GM18520 (cell line): ENCODE results near the gene TLNRD1.

ENCODE experiments used
- ATAC-seq: cut with Tn5 transposase; IDR thresholded peaks from one replicate; pipeline ENCODE4 v1.9.1; 2021; ENCODE audit not compliant: unreplicated experiment

The TLNRD1 gene

DNA sequence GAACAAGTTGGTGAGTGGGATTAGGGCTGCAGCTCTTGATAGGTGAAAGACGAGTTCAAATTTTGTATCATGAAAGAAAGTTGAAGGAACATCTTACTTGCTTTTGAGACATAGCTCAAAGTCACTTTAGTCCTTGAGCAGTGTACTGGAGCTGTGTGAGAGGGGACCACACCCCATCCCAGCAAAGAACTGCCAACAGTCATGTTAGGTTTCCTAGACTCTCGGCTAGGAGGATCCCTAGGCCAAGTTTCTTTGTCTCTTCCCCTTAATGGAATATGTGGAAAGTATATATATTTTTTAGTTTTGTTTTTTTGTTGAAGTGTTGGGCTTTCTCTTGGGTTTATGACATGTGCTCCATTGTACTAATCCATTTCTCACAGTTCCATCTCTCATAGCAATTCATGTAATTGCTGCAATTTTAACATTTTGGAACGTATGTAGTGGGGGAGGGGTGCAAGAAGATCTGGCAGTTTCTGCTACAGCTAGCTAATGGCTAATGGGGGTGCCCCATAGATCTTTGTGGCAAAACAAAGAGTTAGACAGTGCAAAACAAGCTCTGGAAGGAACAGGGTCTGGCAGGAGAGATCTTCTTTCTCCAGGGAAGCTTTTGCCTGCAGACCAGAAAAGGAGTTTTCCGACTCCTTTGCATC is 25.1 kb downstream of the TLNRD1 start:
- ATAC-seq, result no peak

- no peak for ATAC-seq
Measured at GRCh38 chr15:81026836-81027599, 26.3 kb downstream of the TLNRD1 start.

DNA sequence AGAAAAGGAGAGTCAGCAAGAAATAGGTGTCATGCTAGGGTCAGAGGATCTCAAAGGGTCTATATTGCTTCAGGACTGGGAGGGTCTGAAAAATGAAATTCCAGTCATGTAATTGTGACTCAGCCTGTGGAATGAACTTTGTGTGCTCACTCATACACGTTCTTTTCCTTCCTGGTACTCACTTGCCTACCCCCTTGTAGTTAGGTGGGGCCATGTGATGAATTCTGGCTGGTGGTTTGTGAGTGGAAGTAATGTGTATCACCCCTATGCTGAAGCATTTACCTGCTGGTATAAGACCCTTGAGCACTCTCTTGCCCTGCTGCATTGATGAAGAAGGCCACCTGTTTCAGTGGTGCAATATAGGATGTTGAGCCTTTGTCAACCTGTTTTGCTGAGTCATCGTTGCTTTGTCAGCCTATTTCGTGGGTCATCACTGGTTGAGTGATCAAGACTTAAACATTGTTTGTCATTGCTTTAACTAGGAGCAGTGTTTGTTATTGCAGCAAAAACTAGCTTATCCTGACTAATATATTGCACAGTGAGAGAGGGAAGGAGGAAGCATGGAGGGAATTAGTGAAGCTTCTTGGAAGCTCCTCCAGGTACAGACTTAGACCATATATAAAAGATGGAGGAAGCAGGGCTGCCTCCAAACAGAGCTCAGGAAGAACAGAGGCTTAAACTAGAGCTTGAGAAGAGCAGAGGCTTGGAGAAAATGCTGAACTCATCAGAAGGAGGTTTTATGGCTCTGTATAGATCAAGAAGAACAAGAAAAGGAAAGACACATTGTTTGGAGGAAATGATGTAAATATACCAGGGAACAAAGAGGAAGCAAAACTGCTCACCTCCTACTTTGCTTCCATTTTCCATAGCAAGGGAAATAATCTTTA is 28.9 kb downstream of the TLNRD1 start:
- no peak for ATAC-seq

GRCh38 chr15:81030301-81030750 is 29.6 kb downstream of the TLNRD1 start:
- no peak for ATAC-seq

- ATAC-seq, result no peak
Measured at GRCh38 chr15:81031203-81031602, 30.5 kb downstream of the TLNRD1 start.

DNA sequence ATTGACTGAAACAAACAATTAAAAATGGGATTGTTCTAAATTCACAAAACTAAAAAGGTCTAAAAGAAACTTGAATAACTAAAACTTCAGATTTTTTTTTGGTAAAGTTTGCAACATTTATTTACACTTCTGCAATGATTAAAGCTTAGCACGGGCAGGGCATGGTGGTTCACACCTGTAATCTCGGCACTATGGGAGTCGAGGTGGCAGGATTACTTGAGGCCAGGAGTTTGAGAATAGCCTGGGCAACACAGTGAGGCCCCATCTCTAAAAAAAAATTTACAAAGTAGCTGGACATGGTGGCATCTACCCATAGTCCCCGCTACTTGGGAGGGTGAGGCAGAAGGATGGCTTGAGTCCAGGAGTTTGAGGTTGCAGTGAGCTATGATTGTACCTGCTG is 31.6 kb downstream of the TLNRD1 start:
- ATAC-seq, result no peak

DNA sequence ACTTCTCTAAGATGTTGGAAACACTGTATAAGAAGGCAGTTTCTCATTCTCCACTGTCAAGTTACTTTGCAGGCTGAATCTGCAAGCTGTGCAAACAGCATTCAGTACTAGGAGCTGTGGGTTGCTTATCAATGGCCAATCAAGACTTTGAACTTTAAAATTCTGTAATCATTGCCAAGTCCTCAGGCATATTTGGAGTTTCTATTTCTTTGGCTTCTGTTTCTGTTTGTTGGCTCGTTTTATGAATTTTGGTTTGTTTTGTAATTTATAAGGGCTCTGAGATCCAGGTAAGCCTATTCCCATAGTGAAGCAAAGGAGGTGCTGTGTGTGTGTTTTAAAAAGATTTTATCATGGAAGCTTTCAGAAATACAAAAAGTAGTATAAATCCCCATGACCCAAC is 32.1 kb downstream of the TLNRD1 start:
- no peak for ATAC-seq

DNA sequence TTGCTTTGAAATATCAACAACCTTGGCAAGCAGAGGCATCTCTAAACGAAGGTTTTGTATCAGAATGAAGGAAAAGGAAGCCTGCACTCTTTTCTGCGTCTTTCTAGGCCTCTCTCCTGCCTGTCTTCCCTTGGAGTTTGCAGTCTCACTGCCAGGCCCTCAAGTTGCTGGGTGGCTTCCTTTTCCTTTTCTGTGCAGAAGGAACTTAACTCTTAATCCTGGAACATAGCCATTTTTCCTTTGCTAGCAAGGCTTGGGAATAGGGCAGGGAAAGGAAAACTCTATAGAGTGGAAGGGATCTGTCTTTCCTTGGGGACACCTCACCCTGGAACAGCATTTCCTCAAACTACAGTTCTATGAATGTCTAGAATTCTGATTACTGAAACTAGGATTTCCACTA is 32.8 kb downstream of the TLNRD1 start:
- ATAC-seq, result no peak

DNA sequence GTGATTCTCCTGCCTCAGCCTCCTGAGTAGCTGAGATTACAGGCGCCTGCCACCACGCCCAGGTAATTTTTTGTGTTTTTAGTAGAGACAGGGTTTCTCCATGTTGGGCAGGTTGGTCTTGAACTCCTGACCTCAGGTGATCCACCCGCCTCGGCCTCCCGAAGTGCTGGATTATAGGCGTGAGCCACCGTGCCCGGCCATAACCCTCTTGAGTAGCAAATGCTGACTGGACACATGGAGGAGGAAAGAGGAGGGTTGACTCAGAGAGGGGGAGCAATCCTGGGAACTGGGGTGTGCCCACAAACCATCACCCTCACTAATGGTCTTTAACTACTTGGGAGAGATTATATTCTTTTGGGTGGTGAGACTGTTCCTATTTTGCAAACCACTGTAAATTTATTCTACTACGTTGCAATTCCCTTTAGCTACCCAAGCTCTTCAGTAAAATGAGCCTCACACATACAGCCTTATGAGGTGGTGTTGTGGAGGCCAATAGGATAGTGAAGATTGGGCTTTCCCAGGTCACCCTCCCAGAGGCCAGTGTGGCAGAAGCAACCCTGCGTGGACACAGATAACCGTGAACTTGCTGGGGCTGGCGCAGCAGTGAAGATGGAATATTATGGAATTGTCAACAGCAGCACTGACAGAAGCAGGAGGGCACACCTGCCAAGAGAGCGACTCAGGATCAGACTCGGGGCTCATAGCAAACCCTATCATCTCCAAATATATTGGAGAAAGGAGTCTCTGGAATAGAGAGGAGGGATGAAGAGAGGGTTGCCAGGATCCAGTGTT is 37.4 kb downstream of the TLNRD1 start:
- no peak for ATAC-seq

GRCh38 chr15:81038975-81039607 is 38.4 kb downstream of the TLNRD1 start:
- ATAC-seq, result no peak

DNA sequence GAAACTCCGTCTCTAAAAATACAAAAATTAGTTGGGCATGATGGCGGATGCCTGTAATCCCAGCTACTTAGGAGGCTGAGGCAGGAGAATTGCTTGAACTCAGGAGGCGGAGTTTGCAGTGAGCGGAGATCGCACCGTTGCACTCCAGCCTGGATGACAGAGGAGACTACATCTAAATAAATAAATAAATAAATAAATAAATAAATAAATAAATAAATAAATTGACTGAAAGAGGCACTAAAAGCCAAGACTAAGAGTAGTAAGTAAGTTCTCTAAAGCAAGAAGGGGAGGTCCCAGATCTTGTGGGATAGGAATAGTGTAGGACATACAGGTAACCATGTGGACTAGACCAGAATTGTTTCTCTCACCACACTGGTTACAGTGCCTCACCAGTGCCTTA is 40.0 kb downstream of the TLNRD1 start:
- no peak for ATAC-seq

DNA sequence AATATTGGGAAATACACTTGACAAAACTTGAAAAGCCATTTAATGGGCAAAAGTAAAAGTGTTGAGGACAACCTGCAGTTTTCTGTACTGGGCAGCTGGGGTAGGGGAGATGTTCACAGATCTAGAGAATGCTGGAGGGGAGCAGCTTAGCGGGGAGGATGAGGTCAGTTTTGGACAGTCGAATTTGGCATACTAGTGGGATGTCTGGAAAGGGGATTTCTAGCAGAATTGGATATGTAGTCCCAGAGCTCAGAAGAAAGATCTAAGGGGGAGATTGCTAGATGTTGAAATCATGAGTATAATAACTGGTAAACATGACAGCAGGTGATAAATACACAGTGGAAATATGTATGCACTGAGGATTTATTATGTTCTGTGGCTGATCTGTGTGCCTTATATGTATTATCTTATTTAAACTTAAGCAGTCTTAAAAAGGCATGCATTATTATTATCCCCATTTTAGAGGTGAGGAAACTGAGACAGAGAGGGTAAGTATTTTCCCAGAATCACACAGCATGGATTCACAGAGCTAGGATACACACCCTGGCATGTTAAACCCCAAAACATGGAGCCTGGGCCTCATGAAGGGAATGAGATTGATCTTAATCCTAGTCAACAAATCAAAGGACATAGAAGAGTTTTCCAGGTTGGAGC is 42.7 kb downstream of the TLNRD1 start:
- no peak for ATAC-seq

DNA sequence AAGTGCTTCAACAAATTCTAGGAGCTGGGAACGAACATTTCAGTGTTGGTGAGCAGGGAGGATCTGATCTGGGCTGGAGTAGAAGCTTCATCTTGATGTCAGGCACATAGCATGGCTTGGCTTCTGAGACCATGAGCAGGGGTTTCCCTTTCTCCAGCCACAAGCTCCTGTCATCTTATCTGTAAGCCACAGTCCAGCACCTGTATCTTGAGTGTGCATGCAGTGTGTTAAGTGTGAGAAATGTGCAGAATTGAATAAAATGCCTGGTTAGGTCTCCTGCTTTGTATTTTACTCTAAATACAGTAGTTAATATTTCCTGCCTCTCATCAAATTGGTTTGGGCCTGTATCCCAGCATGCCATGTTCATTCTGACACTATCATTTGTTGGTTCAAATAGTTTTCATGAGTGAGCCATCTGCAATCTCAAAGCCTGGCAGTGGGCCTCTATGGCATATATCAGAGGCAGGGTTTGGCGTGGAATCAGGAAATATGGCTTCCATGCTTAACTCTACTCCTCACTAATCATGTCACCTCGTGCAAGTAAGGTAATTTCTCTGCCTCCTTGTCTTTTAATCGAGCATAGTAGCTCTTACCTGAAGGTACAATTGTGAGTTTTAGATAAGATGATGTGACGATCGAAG is 43.3 kb downstream of the TLNRD1 start:
- ATAC-seq, result no peak

- ATAC-seq, result no peak
Measured at GRCh38 chr15:81046290-81046689, 45.6 kb downstream of the TLNRD1 start.

DNA sequence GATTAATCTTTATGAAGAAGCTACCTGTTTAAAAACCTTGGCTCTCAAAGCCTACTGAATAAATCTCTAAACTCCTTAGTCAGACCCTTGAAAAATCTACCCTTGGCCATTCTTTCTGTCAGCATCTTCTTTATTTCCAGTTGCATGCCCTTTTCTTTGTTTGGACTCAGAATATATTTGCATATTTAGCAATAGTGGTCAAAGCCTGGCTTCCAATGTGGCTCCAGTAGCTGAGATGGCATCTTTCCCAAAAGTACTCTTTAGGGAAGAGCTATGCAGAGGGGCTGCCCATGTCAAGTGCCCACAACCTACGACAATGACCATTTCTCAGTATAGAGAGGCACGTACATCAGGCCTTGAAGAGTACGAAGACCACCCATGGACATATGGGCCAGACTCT is 47.2 kb downstream of the TLNRD1 start:
- ATAC-seq, result no peak

GRCh38 chr15:81049835-81050234 is 49.1 kb downstream of the TLNRD1 start:
- ATAC-seq, result no peak

- ATAC-seq, result no peak
Measured at GRCh38 chr15:81050259-81050658, 49.5 kb downstream of the TLNRD1 start.

GRCh38 chr15:81050805-81051204 is 50.1 kb downstream of the TLNRD1 start:
- no peak for ATAC-seq

GRCh38 chr15:81052046-81052445 is 51.3 kb downstream of the TLNRD1 start:
- no peak for ATAC-seq
